GM15510 (cell line): ENCODE results near the gene ATP6V0E1.

Experiments
- POLR2A ChIP-seq: IDR thresholded peaks from 3 replicates; pipeline ENCODE4 v1.6.1; 2011; ENCODE audit warnings: borderline replicate concordance; ENCODE audit not compliant: insufficient read length; ENCODE audit errors: extremely low read depth

ATP6V0E1 gene

GRCh38 chr5:173033923-173034322 lies 50.4 kb downstream of the ATP6V0E1 start:
- no peak for TF ChIP-seq POLR2A

GRCh38 chr5:173035904-173036707 lies 52.5 kb downstream of the ATP6V0E1 start:
- TF ChIP-seq POLR2A: no peak

DNA sequence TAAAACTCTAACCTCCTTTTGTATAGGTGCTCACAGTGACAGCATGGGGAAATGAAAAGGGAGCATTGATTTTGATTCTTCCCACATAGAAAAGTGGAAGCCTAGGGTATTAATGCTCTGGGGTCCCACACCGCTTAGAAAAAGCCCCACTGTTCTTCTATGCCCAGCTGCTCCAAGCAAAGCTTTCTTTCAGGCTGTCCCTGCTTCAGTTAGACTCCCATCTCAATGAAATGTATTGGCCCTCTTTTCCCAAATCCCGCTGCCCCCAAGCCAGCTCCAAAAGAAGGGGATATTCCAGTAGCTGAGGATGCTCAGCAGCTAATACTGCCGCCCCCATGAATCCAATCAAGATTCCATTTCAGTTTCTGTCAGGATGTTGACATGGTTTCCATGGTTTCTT lies 55.6 kb downstream of the ATP6V0E1 start:
- no peak for TF ChIP-seq POLR2A

GRCh38 chr5:173039964-173040363 lies 56.4 kb downstream of the ATP6V0E1 start:
- no peak for TF ChIP-seq POLR2A

DNA sequence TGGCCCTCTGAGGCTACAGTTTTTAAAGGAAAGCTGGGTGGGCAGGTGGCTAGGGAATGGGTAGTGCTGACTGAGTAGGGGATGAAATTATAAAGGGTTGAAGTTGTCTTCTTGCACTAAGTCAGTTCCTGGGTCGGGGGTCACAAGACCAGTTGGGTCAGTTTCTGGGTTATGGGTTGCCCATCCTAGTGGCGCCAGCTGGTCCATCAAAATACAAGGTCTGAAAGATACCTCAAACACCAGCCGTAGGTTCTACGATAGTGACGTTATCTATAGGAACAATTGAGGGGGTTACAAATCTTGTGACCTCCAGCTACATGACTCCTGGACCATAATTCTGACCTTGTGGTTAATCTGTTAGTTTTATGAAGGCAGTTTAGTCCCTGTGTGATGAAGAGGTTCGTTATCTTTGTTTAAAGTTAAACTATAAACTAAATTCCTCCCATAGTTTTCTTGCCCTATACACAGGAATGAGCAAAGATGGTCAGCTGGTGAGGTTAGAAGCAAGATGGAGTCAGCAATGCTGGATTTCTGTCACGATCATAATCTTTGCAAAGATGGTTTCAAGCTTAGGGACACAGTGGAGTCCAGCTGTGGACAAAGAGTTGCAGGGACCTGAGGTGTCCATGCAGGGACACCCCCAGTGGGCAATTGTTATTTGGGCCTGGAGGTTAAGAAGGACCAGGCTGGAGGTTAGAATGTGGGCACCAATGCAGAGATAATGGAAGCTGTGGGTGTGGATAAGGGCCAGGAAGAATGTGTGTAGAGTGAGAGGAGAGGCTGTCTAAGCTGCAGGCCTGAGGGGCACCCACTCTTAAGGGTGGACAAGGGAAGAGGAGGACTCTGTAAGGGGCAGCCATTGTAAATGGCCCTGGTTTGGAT lies 58.6 kb downstream of the ATP6V0E1 start:
- no peak for TF ChIP-seq POLR2A

GRCh38 chr5:173042763-173043107 lies 59.2 kb downstream of the ATP6V0E1 start:
- no peak for TF ChIP-seq POLR2A

- no peak for TF ChIP-seq POLR2A
Measured at GRCh38 chr5:173045474-173045873, 61.9 kb downstream of the ATP6V0E1 start.

GRCh38 chr5:173047838-173048105 lies 64.2 kb downstream of the ATP6V0E1 start:
- no peak for TF ChIP-seq POLR2A

DNA sequence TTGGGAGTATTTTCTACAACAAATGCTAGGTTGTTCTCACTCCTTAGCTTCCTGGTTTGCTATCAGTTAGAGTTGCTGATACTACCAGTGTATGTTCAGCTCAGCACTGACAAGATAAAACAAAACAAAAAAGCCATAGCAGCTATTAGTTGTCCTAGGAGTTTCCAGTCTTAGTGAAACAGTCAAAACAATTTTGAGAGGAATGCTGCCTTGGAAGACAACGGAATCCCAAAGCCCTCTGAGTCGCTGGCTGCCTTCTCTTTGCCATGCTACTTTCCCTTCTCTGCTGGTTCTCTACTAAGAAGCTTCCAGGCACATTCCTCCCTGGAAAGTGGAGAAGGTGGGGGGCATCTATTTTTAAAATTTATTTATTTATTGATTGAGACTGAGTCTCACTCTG lies 67.2 kb downstream of the ATP6V0E1 start:
- no peak for TF ChIP-seq POLR2A

DNA sequence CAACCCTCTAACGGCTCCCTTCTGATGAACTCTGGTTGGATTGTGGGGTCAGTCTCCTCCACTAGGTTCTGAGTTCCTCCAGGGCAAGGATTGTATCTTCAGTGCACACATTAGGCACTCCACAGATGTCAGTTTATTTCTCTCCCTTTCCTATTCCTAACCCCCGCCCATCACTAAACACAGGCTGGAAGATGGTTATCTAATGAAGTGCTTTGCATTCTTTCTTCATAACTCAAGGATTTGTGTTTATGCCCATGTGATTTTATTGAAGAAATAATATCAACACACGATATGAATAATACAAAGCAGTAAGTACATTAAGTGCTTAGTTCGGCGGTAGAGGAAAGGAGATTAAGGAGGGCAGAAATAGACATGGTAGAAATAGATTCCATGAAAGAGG lies 68.2 kb downstream of the ATP6V0E1 start:
- TF ChIP-seq POLR2A: no peak

- TF ChIP-seq POLR2A: no peak
Measured at GRCh38 chr5:173053041-173053440, 69.5 kb downstream of the ATP6V0E1 start.

GRCh38 chr5:173055042-173055721 lies 71.6 kb downstream of the ATP6V0E1 start:
- TF ChIP-seq POLR2A: no peak

DNA sequence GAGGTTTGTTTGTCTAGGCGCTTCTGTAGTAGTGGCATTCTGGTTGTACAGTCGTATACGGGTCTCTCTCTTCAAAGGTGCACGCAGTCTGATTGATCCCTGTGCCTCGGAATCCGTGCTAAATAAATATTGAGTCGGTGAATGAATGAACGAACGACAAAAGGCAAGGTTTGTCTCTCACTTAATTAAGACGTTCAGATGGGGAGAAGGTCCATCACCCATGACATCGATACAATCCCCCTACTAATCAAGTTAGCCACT lies 72.1 kb downstream of the ATP6V0E1 start:
- TF ChIP-seq POLR2A: no peak

DNA sequence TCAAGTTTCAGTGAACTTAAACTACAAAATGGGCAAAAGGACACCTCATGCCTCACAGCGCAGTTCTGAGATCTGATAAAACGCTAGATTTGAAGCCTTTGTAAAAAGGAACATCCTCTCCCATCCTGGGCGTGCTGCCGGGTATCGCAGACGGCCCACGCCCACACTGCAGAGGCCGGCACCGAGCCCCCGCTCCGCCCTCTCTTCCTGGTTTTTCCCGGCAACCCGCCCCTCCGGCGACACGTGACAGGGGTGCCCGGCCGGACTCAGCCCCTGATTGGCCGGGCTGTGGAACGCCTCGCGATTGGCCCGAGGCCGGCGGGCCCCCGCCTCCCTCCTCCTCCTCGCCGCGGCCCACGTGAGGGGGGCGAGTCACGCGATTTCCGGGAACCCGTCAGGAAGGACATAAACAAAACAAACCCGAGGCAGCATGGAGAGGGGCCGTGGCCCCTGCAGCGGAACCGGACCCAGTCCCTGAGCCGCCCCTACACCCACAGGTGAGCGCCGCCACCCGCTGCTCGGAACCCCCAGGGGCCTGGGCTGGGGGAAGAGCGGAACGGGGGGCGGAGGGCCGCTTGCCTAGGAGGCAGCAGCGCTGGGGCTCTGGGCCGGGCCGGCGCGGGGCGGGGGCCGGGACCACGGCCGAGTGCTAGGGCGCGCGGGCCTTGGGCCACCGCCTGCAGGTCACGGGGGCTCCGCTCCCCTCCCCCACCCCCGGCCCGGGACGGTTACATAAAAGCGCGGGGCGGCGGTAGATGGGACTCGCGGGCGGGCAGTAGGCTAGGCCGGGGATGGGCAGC lies 72.6 kb downstream of the ATP6V0E1 start, which contains the start of gene CREBRF:
TSS of gene CREBRF (plus strand) at position 370 of the 800 bp plus-strand sequence. CDS start 24,424 bp downstream, outside the sequence.
- peak; percentile 80 for TF ChIP-seq POLR2A

GRCh38 chr5:173056783-173057061 lies 73.2 kb downstream of the ATP6V0E1 start:
- no peak for TF ChIP-seq POLR2A
